OCI-LY7 (cell line): ENCODE measurements around the gene FCHSD2.

Source experiments
- EZH2phosphoT487 ChIP-seq: fragments of 200-600 bp; sonication (generic); IDR thresholded peaks from 2 replicates; pipeline ENCODE4 v1.6.1; 2018; ENCODE audit warnings: low read depth, borderline replicate concordance, mild to moderate bottlenecking, mixed run types, antibody characterized with exemption, low read length, moderate library complexity, mixed read lengths
- TF ChIP-seq, protein P1 (sequence below): fragments of 200-600 bp; sonication (generic); conservative IDR thresholded peaks from 2 replicates; pipeline ENCODE4 v1.5.1; 2014; ENCODE audit warnings: mild to moderate bottlenecking, antibody characterized with exemption, low read length, moderate library complexity, mixed read lengths

- TF ChIP-seq, protein P1, sequence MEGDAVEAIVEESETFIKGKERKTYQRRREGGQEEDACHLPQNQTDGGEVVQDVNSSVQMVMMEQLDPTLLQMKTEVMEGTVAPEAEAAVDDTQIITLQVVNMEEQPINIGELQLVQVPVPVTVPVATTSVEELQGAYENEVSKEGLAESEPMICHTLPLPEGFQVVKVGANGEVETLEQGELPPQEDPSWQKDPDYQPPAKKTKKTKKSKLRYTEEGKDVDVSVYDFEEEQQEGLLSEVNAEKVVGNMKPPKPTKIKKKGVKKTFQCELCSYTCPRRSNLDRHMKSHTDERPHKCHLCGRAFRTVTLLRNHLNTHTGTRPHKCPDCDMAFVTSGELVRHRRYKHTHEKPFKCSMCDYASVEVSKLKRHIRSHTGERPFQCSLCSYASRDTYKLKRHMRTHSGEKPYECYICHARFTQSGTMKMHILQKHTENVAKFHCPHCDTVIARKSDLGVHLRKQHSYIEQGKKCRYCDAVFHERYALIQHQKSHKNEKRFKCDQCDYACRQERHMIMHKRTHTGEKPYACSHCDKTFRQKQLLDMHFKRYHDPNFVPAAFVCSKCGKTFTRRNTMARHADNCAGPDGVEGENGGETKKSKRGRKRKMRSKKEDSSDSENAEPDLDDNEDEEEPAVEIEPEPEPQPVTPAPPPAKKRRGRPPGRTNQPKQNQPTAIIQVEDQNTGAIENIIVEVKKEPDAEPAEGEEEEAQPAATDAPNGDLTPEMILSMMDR, result no peak
- TF ChIP-seq EZH2phosphoT487, result no peak
Observed at GRCh38 chr11:72985645-72986044, 156.5 kb downstream of the FCHSD2 start.
